HepG2 (cell line): ENCODE measurements around the gene GATB. TPM values are rescaled to one million over a fixed set of nuclear protein-coding genes. Genes with fewer than 3 reads are reported as not detected.

Experiments
- ATAC-seq: fragments of 200-7000 bp; cut with Tn5 transposase; 3 replicates; pipeline ENCODE4 v1.9.1; 2020; ENCODE audit warnings: mild to moderate bottlenecking, moderate library complexity
- BruUV-seq: library from RNA; stranded (reverse); fragments of 400-500 nt; replicated peaks from 2 replicates; lab custom pipeline; 2021; lab: Mats Ljungman, UMichigan
- CTCF ChIA-PET: fragments of 300-600 bp; formaldehyde crosslinking; extraction: SDS; loops from one replicate; lab custom pipeline; 2021; ENCODE audit warnings: low total read pairs, inconsistent platforms, low intra/inter-chr PET ratio; lab: Yijun Ruan, JAX
- POLR2A ChIA-PET: fragments of 350-600 bp; sonication (Branson Sonifier 250); formaldehyde crosslinking; loops from one replicate; lab custom pipeline; 2020; ENCODE audit warnings: antibody characterized with exemption, inconsistent platforms; lab: Yijun Ruan, JAX
- DNase-seq: peaks from one replicate; pipeline ENCODE4 v3.0.0-alpha.2; 2015; ENCODE audit warnings: low spot score
- FAIRE-seq: peaks from 3 replicates; lab custom pipeline; 2011; peaks lifted over from hg19 to GRCh38; lab: Jason Lieb, UNC
- H2AFZ ChIP-seq: one replicate; pipeline ENCODE4 v1.6.1; 2011; ENCODE audit warnings: low read length, inconsistent platforms
- H3K27ac ChIP-seq: fragments of 300-600 bp; 3 replicates; pipeline ENCODE4 v1.8.0; 2011; ENCODE audit warnings: mixed run types, mild to moderate bottlenecking, mixed read lengths, low read length, inconsistent platforms; ENCODE audit not compliant: insufficient read depth; ENCODE audit errors: extremely low read length
- H3K27me3 ChIP-seq, 2 experiments: fragments of 200-600 bp in 1 of 2; 2 replicates in 1 of 2; 3 replicates in 1 of 2; pipeline versions ENCODE4 v1.6.0 to v1.8.0; 2011; ENCODE audit warnings: low read length in 2 of 2, mild to moderate bottlenecking in 2 of 2, moderate library complexity in 2 of 2, inconsistent platforms in 1 of 2; ENCODE audit not compliant: insufficient read depth in 2 of 2, control insufficient read depth in 1 of 2
- H3K36me3 ChIP-seq, 2 experiments: fragments of 200-600 bp in 1 of 2; replicated peaks in 1 of 2; 2 replicates in 1 of 2; 3 replicates in 1 of 2; pipeline versions ENCODE4 v1.5.1 to v1.8.0; 2011; ENCODE audit warnings: low read length in 2 of 2, inconsistent platforms in 1 of 2; ENCODE audit not compliant: insufficient read depth in 2 of 2, control insufficient read depth in 1 of 2
- H3K4me1 ChIP-seq: 2 replicates; pipeline ENCODE4 v1.5.1; 2012; ENCODE audit warnings: low read length, inconsistent platforms; ENCODE audit not compliant: insufficient read depth
- H3K4me2 ChIP-seq: 2 replicates; pipeline ENCODE4 v1.6.0; 2011; ENCODE audit warnings: low read depth, low read length, inconsistent platforms
- H3K4me3 ChIP-seq, 3 experiments: fragments of 200-600 bp in 1 of 3; sonication (generic), shearing (Covaris generic) in 1 of 3; replicated peaks in 1 of 3; 2 replicates each; pipeline ENCODE4 v1.5.1; 2011 to 2016; ENCODE audit warnings: low read length in 3 of 3, inconsistent platforms in 2 of 3, low read depth in 2 of 3, mild to moderate bottlenecking in 2 of 3, control low read depth in 1 of 3, mixed read lengths in 1 of 3; ENCODE audit not compliant: insufficient read depth in 1 of 3
- H3K79me2 ChIP-seq: one replicate; pipeline ENCODE4 v1.6.1; 2011; ENCODE audit warnings: low read length, inconsistent platforms; ENCODE audit not compliant: insufficient read depth
- H3K9ac ChIP-seq: 2 replicates; pipeline ENCODE4 v1.6.0; 2011; ENCODE audit warnings: mild to moderate bottlenecking, low read depth, low read length, inconsistent platforms; ENCODE audit not compliant: insufficient read depth
- H3K9me3 ChIP-seq: 2 replicates; pipeline ENCODE4 v1.5.1; 2012; ENCODE audit warnings: mild to moderate bottlenecking, low read length
- H4K20me1 ChIP-seq: 2 replicates; pipeline ENCODE4 v1.6.0; 2011; ENCODE audit warnings: inconsistent platforms, mild to moderate bottlenecking, low read length, moderate library complexity; ENCODE audit not compliant: insufficient read depth
- KDM5B ChIP-seq: sonication (generic); formaldehyde crosslinking; IDR thresholded peaks from 2 replicates; pipeline ENCODE4 v1.4.0; 2020; ENCODE audit warnings: missing genetic modification reagents, mild to moderate bottlenecking, borderline replicate concordance
- MAFK ChIP-seq, 2 experiments: IDR thresholded peaks in 1 of 2; conservative IDR thresholded peaks in 1 of 2; 2 replicates each; pipeline ENCODE4 v1.6.1; 2011; ENCODE audit warnings: improper control_type of control experiment in 2 of 2, low read length in 2 of 2
- NAIF1 ChIP-seq: sonication (generic); formaldehyde crosslinking; IDR thresholded peaks from 2 replicates; pipeline ENCODE4 v1.5.0; 2020; ENCODE audit warnings: mild to moderate bottlenecking, missing genetic modification reagents, borderline replicate concordance
- ZNF142 ChIP-seq: sonication (generic); formaldehyde crosslinking; IDR thresholded peaks from 2 replicates; pipeline ENCODE4 v1.4.0; 2020; ENCODE audit warnings: missing genetic modification reagents
- WGBS: methylation state at CpG from one replicate; pipeline ENCODE4 v1.1.6; 2017; ENCODE audit warnings: low lambda C conversion rate; 5-methylcytosine and 5-hydroxymethylcytosine counted together
- in situ Hi-C: cut with HindIII; loops from 2 replicates; pipeline ENCODE4 v1.10.0; 2017; ENCODE audit warnings: low pct_unique_long_range_greater_than_20kb; ENCODE audit not compliant: extremely low pct_ligation_motif_present
- intact Hi-C: fragments of 100-400 bp; cut with micrococcal nuclease; formaldehyde crosslinking; loops from one replicate; pipeline ENCODE4 v1.10.0; 2022; ENCODE audit not compliant: unreplicated experiment
- polyA plus RNA-seq, 8 experiments: library from polyadenylated mRNA; depleted of rRNA in 3 of 8; stranded (reverse) in 7 of 8; unstranded in 1 of 8; fragments of >200 nt; fragmentation: Illumina TruSeq in 4 of 8; extraction: Trizol in 4 of 8; gene quantifications; 2 replicates each; pipeline versions ENCODE4 v1.2.1 to v1.2.3, GENCODE V29; 2011 to 2016; ENCODE audit warnings: low read depth in 4 of 8, missing spikeins in 1 of 8, mixed read lengths in 1 of 8; ENCODE audit not compliant: insufficient read depth in 1 of 8
- total RNA-seq, 5 experiments: library from RNA; depleted of rRNA; stranded (reverse); fragments of >200 nt; fragmentation: Illumina TruSeq; extraction: Trizol; gene quantifications; 2 replicates each; pipeline ENCODE4 v1.2.3, GENCODE V29; 2016; ENCODE audit warnings: low read depth in 1 of 5

Gene GATB
- total and polyA plus RNA-seq, 2 of the 13 experiments (the other 11 are each of a cell fraction or from before 2014, with no cell fraction given) = 32.3 to 32.4 TPM

DNA sequence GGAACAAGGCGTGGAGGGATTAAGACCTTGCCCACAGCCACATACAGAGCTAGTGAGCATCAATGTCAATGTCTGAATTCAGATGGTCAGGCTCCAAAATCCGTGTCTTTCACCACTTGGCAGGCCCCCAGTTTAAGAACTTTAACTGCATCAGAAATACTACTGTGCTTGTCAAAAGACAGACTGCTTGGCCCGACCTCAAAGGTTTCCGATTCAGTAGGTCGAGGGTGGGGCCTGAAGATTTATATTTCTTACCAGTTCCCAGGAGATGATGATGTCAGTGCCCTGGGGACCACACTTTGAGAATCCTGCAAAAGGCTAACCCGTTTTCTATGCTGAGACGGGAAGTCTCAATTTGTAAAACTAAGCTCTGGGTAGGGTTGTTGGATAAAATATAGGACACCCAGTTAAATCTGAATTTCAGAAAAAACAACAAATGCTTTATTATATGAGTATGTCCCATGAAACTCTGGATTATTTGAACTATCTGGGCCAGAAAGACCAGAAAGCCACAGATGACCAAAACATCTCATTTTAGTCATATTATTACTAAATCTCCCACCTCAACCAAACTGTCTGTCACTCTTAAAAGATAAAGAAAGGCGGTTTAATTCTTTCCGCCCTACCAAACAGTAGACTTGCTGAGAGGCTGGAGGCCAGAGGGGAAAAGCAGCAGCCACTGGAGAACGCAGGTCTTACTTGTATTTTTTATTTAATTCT lies 42.7 kb downstream of the GATB start (continued):
- TF ChIP-seq NAIF1 (CRISPR knock-in tag) (no peak), ZNF142 (no peak)

- DNase-seq (no peak), FAIRE-seq (no peak), ATAC-seq (no peak)
- 98% methylated on average over 2 of the region's 2 CpGs for WGBS
- ChIA-PET POLR2A (no interaction called here), CTCF (no interaction called here)
- BruUV-seq = no TSS peak
- Histone ChIP-seq H3K27ac (no peak overlapping the region), H3K4me3 (no peak overlapping the region), H3K9me3 (no peaks in the 10 kb centered on the region)
- in situ Hi-C loops (no loop called here), intact Hi-C loops (no loop called here)
- TF ChIP-seq MAFK (conservative IDR thresholded peaks at IDR 0.05 in 1 of 2, IDR thresholded peaks at IDR 0.05 in 1 of 2; ENCODE audit: low read length in 2 of 2) = 0 out of 4 replicates have a peak, but pooled peaks of 1 of the 2 experiments have one; percentile 8
- no peak for TF ChIP-seq KDM5B (CRISPR knock-in tag)
- TF ChIP-seq, all 625 proteins: peak for 1
- Histone ChIP-seq H2AFZ (no peak overlapping the region), H3K9ac (no peak overlapping the region), H3K79me2 (no peaks in the 10 kb centered on the region), H3K36me3 (peaks cover 7 to 54% of the 10 kb centered on the region in 2 experiments), H3K27me3 (no peaks in the 10 kb centered on the region), H4K20me1 (no peaks in the 10 kb centered on the region), H3K4me2 (no peak overlapping the region), H3K4me1 (no peaks in the 10 kb centered on the region)
Observed at GRCh38 chr4:151717314-151717713, 43.5 kb downstream of the GATB start.
